Esophagus squamous epithelium (tissue), 4 donors: ENCODE measurements around the gene CRYBG1.

ENCODE experiments used
- CTCF ChIP-seq, 6 experiments: fragments of 450-650 bp in 4 of 6; fragments of 200-600 bp in 2 of 6; sonication (generic) in 2 of 6; IDR thresholded peaks; one replicate each; pipeline ENCODE4 v1.5.1; 2016 to 2019; ENCODE audit warnings: antibody characterized with exemption in 6 of 6, mild to moderate bottlenecking in 4 of 6, moderate library complexity in 4 of 6
- POLR2A ChIP-seq, 4 donors: fragments of 450-650 bp; IDR thresholded peaks; one replicate each; pipeline ENCODE4 v1.6.1; 2017; ENCODE audit warnings: antibody characterized with exemption in 4 of 4, mild to moderate bottlenecking in 4 of 4, moderate library complexity in 3 of 4

- TF ChIP-seq POLR2A (IDR thresholded peaks at IDR 0.05) (no peak), CTCF (IDR thresholded peaks at IDR 0.05) (no peak)
Measured at GRCh38 chr6:106316375-106316766, 44.1 kb upstream of the CRYBG1 start.
